Glomerular visceral epithelial cell (primary cell): ENCODE results near the gene OGDH.

Experiments
- DNase-seq: peaks from one replicate; pipeline ENCODE4 v3.0.0-alpha.2; 2016; ENCODE audit errors: extremely low spot score

Gene OGDH

DNA sequence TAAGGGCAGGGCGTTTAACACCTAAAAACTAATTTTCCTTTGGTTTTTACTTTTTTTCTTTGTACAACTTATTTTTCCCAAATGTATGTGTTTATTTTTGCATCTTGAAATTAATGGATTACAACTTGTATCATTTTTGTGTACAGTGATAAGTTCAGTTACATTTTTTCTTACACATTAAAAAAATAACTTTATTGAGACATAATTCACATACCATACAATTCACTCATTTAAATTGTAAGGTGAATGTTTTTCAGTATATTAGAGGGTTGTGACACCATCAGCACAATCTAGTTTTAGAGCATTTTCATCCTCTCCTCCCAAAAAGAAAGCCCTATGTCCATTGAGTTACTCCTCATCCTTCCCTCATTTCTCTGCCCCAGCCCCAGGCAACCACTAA, 11.6 kb downstream of the OGDH start:
- DNase-seq: no peak

DNA sequence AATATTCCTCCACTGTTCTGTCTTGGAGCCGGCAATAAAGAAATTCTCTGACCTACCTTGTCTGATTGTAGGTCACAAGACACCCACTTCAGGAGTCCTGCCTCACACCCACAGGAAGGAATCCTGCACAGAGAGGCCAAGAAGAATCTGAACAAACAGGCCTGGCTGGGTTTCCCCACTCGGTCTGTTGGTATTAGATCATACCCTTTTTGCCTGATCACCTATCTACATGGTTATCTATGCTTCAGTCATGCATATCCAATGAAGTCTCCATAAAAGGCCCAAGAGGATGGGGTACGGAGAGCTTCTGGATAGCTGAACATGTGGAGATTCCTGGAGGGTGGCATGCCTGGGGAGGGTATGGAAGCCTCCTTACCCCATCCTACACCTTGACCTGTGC, 12.3 kb downstream of the OGDH start:
- peak; percentile 70 for DNase-seq

DNA sequence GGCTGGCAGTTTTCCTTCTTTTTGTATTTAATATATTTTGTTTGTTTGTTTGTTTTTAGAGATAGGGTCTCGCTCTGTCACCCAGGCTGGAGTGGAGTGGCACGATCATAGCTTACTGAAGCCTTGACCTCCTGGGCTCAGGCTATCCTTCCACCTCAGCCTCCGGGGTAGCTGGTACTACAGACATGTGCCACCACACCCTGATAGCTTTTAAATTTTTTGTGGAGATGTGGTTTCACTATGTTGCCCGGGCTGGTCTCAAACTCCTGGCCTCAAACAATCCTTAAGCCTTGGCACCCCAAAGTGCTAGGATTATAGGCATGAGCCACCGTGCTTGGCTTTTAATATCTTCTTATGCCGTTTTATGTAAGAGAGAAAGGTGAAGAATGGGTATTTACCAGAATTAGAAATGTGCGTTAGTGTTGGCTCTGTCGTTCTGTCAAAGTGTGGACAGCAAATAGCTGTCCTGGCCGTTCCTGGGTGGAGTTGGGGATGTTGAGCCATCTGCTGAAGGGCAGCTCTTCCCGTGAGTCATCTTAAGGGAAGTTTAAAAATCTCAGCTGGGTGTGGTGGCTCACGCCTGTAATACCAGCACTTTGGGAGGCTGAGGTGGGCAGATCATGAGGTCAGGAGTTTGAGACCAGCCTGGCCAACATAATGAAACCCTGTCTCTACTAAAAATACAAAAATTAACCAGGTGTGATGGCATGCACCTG, 14.8 kb downstream of the OGDH start:
- DNase-seq: no peak

DNA sequence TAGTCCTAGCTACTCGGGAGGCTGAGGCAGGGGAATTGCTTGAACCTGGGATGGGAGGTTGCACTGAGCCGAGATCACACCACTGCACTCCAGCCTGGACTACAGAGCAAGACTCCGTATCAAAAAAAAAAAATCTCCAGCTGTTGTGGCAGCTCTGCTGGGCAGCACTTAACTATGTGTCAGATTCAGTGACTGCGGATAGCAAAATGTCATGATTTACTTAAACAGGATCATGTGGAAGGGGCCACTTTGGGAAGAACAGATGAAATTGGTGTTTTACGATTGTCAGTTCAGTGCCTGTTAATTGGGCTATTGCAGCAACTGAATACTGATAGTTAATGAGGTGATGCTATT, 15.3 kb downstream of the OGDH start:
- no peak for DNase-seq

DNA sequence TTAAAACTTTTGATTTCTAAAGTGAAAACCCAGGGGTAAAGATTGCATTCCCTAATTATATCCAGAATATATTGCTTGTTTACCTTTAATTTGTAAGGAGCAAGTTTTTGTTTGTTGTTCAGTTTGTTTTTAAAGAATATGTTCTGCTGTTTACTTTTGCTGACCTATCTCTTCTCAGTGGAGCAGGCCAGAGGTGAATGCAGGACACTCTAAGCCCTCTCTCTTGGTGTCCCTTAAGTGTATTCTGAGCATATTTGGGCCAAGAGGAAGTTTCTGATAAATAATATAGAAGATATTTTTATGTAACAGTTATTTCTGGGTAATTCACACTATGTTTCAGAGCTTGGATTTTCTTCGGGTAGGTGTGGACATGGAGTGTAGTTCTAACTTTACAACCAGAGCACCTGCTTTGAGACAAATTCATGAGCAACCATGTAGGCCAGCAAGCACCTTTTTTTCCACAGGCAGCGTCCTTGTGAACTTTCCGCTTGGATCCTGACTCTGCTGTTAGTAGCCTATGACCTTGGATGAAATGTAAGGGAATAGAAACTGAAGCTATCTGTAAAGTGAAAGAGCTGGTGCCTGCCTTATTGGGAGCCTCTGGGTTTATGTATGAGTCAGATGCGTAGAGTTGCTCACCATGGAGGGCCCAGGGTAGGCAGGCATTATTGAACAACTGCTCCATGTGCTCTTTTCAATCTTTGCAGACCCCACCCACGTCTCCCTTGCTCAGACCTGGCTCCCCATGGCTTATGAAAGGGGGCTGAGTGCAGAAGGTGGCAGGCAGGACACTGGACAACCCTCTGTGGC, 16.1 kb downstream of the OGDH start:
- DNase-seq: no peak

DNA sequence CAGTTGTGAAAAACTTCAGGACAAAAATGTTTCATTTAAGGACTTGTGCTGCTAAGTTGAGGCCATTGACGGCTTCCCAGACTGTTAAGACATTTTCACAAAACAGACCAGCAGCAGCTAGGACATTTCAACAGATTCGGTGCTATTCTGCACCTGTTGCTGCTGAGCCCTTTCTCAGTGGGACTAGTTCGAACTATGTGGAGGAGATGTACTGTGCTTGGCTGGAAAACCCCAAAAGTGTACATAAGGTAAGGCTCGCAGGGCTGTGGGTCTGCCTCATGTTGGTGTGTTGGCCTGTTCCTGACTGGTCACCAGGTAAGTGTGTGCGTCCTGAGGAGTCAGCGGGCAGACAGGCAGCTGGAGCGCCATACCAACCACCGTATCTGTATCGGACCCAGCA, 17.9 kb downstream of the OGDH start:
- DNase-seq: no peak

DNA sequence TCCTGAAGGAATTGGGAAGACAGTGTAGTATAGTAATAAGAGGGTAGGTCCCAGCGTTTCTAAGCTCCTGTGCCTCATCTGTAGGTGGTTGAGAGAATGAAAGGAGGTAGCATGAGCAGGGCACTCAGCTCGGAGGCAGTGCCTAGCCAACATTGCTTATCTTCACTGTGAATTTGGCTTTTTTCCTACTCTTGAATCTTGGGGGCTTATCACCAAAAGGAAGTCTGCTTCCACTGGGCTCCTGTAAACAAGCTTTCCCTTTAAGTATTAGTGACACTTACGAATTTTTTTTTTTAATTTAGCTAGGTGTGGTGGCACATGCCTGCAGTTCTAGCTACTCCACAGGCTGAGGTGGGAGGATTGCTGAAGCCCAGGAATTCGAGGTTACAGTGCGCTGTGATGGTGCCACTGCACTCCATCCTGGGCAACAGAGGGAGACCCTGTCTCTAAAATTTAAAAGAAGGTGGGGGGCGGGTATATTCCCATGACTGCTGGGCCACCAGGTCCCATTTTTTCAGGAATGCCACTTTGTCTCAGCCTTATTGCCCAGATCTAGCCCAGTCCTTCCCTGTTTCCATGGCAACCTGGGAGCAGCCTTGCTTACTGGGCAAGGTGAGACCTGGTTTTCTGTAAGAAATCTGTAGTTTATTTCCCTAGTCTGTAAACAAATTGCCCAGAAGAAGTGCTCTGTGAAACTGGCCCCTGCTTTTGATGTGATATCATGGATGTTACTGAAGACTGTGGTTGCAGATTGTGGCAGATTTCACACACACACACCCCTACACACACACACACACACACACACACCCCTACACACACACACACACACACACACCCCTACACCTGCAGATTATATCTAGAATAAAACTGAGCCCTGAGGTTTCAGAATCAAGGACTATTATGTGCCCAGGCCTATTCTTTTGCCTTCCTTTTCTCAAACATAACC, 19.4 kb downstream of the OGDH start:
- no peak for DNase-seq

DNA sequence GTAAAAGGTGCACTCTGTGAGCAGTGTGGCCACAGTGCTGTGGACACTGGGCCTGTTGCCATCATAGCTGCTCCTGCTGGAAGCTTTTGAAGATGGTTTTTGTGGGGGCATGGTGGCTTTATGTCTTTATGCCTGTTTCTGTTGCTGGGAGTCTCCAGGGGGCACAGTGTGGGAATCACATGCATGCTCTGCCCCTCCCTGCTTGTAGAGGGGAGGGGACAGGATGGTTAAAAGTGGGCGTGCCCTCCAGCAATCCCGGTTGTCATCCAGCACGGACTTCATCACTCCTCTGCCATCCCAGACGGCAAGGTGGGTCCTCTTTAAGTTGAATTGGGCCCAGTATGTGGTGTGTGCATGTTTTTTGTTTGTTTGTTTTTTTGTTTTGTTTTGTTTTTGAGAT, 20.2 kb downstream of the OGDH start:
- DNase-seq: no peak

DNA sequence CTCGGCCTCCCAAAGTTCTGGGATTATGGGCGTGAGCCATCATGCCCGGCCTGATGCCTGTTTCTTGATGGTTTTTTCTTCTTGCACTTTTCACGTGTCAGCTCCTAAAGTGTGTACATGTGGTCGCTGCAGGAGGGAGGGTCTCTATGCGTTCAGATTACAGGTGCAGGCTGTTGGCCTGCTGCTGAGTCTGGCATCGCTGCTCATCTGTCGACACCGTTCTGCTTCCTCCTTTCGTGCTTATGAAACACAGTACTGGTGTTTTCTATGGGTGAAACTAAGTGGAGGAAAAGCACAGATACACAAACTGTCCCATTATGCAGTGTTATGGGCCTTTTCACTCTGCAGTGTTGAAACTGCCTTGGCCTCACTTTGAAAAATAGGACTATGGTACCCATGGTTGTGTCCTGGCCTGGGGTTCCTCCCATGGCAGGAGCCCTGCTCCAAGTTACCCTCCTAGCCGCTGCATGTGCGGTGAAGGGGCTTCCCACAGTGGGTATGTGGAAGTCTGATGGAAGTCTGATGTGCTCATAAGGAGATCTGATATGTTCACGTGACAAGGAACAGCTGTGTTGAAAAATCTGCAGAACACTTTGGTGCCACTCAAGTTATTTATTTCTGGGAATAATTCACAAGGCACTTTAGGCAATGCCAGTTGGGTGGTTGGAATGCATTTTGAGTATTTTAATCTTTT, 23.5 kb downstream of the OGDH start:
- no peak for DNase-seq

DNA sequence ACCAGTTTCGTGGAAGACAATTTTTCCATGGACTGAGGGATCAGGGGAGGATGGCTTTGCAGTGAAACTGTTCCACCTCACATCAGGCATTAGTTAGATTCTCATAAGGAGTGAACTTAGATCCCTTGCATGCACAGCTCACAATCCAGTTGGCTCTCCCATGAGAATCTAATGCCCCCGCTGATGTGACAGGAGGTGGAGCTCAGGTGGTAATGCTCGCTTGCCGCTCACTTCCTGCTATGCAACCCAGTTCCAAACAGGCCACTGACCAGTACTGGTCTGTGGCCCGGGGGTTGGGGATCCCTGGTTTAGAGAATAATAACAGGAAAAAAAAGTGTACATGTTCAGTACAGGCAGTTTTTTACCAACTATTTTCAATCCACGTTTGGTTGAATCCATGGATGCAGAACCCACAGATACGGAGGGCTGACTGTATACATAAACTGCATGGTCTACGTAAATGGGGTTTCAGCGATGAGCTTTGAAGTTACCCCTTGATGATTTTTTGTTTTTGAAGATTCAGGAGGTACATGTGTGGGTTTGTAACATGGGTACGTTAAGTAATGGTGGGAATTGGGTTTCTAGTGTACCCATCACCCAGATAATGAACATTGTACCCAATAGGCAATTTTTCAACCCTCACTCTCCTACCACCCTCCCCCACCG, 24.5 kb downstream of the OGDH start:
- no peak for DNase-seq

DNA sequence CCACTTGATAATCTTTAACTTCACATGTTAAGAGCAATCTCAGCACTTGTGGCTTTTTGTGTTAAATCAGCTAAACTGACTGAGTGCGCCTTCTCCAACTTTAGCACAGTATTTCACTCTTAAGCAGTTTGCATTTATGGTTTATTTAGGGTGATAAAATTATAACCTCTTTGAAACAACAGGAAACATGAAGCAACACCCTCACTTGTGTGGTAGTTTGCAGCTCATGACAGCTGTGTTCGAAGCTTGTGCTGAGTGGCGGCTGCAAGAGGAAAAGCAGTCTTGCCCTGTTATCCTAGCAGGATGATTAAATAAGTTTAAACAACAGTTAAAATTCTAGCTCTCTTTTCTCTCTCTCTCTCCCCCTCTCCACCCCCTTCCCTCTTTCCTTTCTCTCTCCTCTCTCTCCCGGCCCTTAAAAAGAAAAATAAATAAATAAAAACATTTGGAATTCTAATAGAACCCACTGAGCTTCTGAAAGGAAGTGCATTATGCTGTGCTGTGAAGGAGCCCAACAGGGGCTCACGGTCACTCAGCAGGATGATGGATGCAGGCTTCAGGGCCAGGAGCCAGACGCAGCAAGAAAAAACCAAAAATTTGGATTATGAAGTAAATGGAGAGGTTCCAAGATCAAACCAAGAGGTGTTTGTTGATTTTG, 25.2 kb downstream of the OGDH start:
- DNase-seq: no peak

DNA sequence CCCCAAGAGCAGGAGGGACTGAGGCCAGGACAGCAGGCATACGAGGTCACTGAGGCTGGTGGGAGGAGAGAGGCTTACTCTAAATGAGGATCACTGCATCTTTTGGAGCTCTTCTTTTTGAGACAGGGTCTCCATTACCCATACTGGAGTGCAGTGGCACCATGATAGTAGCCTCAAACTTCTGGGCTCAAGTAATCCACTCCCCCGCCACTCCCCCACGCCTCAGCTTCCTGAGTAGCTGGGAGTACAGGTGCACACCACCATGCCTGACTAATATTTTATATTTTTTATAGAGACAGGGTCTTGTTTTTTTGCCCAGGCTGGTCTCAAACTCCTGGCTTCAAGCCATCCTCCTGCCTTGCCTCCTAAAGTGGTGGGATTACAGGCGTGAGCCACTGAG, 25.8 kb downstream of the OGDH start:
- no peak for DNase-seq

DNA sequence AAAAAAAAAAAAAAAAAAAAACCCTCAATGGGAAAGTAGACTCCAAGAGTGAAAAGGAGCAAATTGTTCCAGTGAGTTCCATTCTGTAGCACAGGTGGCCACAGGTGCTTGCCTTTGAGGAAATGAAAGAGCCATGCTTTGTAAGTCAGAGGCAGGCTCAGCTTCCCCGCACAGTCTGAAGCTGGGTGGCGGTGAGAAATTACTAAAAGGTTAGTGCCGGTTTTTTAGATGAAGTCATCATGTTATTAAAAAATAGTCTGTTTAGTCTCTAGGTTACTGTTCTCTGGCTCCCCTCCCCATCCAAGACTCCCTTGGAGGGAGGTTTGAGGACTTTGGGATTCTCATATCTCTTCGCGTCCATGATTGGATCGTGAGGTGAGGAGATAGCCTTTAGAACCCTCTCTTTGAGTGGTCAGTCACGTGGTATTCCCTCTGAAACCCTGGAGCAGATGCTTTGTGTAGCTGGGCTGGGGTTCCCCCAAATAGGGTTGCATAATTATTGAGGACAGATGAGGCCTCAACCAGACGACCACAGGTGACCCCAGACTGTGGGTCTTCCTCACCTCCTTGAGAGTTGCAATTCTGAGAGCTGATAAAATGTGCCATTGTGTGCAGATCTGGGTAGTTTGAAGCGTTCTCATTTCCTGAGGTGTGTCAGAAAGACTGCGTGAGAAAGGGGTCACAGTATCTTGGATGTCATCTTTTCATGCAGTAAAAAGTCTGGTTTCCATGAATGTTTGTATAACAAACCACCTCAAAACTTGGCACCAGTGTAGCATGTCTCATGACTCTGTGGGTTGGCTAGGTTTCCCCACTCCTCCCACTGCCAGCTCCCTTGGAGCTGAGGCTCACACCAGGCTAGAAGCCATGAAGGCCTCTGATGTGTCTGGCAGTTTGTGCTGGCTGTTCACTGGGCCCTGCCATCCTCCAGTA, 27.1 kb downstream of the OGDH start:
- DNase-seq: peak; percentile 92

DNA sequence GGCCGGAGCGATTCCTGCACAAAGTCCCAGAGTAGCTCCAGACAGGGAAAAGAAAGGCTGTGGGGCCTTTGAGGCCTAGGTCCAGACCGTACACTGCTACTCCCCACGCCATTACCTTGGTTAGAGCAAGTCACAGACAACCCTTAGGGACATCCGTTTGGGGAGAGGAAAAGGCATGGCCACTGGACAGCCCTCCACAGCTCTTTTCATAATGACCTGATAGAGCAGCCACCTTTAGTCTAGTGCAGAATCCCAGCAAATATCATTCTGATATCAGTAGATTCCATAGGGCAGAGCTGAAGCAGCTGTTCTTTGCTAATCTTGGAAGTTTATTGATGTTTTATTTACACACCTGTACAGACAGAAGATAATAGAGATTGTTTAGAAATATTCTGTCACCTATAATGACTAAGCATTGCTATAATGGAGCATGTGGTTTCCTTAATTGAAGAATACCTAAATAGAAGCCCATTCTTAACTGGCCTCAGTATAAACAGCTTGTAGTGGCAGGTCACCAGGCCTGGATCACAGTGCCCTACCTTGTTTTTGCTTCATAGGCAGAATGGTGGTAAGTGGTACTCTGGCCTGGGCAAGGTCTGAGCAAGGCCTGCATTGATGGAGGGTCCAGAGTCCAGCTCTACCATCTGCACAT, 27.9 kb downstream of the OGDH start:
- no peak for DNase-seq

DNA sequence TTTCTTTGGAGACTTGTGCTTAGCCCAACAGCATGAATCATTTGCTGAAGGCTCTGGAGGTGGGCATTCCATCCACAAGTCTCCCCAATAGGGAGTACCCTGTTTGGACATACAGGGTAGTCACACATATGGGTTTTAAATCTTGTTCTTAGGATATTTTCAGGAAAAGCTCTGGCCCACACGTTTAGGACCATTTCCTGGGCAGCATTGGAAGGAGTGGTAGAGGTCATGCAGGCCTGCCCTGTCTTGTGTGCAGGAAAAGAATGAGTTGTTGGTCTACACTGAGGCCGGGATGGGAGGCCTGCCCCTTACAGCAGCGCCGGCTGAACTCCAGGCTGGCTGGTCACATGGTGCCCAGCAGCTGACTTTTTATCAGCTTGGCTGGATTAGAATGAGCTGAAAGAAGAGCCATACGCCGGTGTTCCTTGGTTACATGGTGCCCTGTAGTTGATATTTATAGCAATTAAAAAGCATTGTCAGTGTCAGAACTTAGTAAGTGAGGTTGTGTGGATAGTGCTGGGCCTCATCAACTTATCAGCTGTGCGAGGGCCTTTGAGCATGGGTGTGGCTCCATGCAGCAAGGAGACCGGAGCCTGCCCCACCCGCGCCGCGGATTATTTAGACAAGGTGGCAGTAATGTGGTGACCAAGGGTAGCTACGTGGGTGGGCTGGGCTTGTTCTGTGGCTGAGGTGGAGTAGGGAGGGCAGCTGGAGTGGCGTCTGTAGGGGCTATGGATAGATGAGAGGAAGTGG, 28.6 kb downstream of the OGDH start:
- DNase-seq: no peak

DNA sequence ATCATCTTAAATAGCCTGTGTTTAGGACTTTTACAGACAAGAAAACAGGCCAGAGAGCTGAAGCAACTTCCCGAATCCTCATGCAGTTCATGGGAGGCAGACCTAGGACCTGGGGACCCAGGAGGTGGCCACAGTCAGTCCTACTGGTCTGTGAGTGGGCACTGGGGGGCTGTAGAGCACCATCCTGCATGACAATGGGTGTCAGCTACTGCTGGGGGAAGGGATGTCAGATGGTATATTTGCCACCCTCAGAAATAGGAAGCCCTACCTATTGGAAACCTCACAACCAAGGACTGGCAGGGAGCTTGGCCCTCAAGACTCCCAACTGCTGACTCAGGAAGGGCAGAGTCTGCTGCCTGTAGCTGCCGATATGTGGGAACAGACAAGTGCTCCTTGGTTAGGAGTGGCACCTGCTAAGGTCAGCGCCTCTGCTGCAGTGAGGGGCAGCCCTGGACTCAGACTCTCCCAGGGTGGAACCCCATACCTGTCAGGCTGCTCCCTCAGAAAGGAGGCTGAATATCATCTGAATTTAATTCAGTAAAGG, 29.7 kb downstream of the OGDH start:
- no peak for DNase-seq

DNA sequence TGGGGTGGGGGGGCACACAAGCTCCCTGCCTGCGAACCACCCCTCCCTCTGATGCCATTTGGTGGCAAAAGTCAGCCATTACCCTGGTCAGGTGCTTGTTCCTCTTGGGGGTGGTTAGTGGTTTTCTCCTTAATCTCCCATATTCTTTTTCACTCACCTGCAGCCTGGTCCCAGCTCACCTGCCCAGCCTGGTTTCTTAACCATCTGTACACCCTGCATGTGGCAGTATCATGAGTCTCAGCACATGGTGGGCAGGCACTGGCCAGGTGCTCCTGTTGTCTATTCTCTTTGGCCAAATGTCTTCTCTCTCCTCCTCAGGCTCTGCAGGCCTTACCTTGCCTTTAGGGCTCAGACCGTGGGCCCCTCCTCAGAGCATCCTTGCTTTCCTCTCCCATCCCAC, 30.5 kb downstream of the OGDH start:
- no peak for DNase-seq
